Testis (tissue), 2 donors: ENCODE measurements around the gene BBS4.

Source experiments
- CTCF ChIP-seq, 3 experiments: fragments of 450-650 bp in 2 of 3; fragments of 200-600 bp in 1 of 3; sonication (generic) in 1 of 3; IDR thresholded peaks; one replicate each; pipeline ENCODE4 v1.5.1; 2016 to 2019; ENCODE audit warnings: antibody characterized with exemption in 3 of 3, mild to moderate bottlenecking in 2 of 3, moderate library complexity in 1 of 3
- POLR2A ChIP-seq: fragments of 450-650 bp; IDR thresholded peaks from one replicate; pipeline ENCODE4 v1.6.1; 2017; ENCODE audit warnings: antibody characterized with exemption, mild to moderate bottlenecking, moderate library complexity

DNA sequence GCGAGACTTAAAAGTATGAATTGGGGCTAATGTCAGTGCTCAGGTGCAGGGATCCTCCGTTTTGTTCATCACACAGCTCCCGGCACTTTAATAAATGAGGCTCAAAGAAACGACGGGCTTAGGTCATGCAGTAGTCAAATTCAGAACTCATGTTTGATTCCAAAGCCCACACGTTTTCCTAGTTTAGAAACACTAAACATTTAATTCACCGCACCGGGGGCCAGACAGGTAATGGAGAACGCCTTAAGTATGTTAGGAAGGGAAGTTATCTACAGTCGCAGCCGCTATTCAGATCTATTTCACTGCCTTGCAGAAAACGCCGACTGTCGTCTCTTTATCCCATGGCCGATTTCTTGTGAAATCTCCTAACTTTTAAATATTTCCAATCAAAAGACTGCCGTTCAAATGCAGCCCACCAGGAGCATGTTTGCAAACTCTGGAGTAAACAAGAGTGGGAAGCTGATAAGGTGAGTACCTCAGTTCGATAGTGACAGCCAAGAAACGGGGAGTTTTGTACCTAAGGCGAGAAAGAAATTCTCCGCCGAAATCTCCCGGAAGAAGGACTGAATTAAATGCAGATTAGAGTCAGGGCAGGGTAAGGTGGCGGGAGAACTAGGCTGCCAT, 594 bp upstream of the BBS4 start:
- TF ChIP-seq CTCF (IDR thresholded peaks at IDR 0.05) (peak in 1 of 3 experiments; percentile 15), POLR2A (no peak)
